Dermis blood vessel endothelial cell (primary cell): Measurements from ENCODE around the gene NCOA5. TPM values are rescaled to one million over a fixed set of nuclear protein-coding genes. Genes with fewer than 3 reads are reported as not detected.

Experiments
- DNase-seq: peaks from one replicate; pipeline ENCODE4 v3.0.0; 2010
- total RNA-seq: library from RNA; depleted of rRNA; stranded (reverse); fragments of >200 nt; gene quantifications from 2 replicates; pipeline ENCODE4 v1.2.3, GENCODE V29; 2014

The NCOA5 gene
- 16.7 and 18.6 TPM in 2 replicates for total RNA-seq

DNA sequence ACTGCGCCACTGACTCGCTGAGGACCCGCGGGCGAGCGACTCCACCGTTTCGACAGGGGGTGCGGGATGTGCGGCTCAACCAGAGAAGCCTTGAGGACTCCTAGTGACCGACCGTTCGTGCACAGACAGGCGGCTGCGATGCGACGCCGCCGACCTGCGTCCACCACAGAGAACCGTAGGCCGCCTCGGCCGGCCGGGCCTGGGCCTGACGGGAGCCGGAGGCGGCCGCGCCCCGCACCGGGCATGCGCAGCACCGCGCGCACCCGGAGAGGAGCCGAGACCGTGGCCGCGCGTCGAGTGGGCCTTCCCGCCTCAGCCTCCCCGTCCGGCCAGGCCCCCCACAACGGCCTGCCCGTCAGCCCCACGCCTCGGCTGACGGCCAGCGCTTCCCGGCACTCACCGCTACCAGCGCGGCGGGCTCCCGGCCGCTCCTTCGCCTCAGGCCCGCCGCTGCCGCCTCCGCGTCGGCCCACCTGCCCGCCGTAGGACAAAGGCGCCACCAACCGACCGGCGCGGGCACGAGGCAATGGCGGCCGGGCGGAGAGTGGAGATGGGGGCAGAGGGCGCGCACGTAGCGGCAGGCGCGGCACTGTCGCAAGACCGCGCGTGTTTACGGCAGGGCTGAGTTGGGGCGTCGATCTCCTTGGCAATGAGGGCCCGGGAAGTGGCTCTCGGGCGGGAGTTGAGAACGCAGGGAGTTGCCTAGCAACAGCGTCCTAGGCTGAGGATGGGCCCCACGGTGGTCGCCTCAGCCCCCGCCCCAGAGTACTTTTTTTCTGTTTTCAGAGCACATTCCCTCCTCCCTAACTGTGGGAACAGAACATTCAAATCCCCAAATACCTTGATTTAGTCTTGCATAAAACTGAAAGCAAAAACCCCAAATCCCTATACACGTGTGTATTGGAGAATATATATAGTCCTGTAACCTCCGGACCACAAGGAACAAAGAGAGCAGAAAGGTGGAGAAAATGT lies at the start of gene NCOA5:
Gene NCOA5 (minus strand): TSS at position 546 of the 972 bp plus-strand sequence. CDS start 10,538 bp downstream, outside the sequence.
- peak; percentile 97 for DNase-seq

DNA sequence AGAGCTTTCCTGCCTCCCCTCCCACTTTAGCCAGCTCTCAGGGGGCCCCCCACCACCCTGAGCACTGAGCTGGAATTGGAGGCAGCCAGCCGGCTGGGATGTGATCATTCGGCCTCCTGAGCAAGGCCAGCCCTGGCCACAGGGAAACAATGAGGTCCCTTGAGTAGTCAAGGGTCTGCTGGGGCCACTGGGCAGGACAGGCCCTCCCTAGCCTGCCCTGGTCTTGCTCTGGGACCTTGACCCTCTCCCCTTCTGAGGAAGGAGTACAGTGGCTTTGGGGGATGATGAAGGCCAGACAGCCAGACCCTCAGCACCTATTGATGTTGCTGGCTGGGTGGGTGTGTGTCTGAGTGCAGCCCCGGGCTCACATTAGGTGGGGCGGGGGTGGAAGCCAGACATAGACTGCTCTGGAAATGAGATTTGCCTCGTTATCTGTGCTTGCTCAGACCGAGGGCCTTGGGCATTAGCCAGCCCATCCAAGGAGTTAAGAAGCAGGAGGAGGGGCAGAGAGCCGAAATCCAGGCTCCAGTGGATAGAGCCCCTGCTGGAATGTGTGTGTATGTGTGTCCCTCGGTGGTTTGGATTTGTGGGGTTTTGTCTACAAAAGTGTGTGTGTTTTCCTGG lies 49.6 kb upstream of the NCOA5 start:
- DNase-seq = no peak

DNA sequence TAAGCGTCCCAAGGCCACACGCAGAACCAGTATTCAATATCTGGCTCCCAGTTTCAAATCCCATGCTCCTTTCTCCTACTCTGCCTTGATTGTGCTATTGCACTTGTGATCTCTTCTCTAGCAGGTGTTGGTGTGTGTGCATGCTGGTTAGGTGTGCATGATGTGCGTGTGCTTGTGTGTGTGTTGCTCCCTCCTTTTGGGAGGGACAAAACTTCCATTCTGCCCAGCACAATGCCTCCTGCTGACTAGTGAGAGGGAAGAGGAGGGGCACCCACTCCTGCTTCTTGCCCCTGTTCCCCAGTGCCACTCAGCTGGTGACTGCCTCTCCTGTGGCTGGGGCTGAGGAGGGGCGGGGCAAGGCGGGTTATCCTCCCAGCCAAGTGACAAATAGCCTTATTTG lies 48.1 kb upstream of the NCOA5 start:
- DNase-seq = no peak

DNA sequence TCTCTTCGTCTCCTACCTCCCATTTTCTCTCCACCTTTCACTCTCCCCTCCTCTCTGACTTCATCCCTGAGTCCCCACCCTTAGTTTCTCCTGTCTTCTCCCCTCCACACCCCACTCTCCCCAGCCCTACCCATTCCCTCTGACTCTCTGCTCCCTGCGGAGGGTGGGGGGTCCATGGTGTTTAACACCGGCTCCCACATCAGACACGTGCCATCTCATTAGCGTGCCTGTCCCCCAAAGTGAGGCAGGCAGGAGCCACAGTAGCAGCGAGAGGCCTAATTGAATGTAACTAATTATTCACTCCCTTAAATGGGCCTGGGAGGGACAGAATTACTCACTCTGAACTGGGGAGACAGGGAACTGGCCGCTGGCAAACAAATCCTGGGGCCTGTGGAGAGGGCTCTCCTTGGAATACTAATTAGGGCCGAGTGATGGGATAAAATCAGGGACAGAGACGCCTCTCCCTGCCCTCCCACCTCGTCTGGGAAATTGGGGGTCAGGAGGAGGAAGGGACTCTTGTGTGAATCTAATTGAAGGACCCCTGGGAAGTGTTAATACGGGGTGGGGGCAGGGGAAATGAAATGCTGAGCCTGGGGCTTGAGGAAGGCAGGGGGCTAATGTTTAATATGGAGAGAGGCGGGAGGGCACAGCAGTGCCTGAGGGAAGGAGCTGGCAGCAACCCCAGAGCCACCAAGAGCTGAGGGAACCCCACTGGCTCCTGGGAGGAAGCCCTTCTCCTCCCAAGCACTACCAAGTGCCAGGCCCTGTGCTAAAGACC lies 46.3 kb upstream of the NCOA5 start:
- no peak for DNase-seq

DNA sequence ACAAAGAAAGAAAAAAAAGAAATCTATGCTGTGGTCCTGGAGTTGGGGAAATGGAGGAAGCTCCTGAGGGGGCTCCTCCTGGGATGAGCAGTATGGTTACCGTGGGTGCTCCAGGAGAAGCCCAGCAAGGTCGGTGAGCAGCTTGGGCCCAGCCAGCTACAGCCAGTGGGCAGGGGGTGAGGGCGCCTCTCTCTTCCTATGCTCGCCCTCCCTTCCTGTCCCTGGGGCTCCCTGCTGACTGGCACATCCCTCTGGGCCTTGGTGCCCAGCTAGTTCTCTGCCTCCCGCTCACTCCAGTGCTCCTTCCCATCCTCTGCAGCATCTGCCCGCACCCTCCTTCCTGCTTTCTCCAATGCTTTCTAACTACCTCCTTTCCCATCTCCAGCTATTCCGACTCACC lies 45.0 kb upstream of the NCOA5 start:
- no peak for DNase-seq

DNA sequence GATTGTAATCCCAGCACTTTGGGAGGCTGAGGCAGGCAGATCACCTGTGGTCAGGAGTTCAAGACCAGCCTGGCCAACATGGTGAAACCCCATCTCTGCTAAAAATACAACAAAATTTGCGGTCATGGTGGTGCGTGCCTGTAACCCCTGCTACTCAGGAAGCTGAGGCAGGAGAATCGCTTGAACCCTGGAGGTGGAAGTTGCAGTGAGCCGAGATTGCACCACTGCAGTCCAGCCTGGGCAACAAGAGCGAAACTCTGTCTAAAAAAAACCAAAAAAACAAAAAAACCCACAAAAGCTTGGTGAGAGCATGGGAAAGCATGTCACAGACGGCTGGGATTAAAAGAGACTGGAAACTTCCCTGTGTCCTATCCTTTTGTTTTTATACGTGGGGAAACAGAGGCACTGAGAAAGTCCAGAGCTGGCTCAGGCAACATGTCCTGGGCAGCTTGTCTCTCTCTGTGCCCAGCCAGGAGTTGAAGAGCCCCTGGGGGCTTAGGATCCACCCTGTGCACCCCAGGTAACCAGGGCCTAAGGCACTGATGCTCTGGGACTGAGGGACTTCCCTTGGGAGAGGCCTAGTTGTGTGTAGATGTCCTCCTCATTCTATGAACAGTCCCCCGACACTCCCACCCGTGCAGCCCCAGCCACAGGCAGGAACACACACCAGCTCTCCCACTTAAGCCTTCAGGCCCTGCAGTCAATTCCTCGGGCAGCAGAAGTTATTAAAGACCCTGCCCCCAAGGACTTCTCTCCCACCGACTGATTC lies 44.3 kb upstream of the NCOA5 start:
- DNase-seq = no peak

DNA sequence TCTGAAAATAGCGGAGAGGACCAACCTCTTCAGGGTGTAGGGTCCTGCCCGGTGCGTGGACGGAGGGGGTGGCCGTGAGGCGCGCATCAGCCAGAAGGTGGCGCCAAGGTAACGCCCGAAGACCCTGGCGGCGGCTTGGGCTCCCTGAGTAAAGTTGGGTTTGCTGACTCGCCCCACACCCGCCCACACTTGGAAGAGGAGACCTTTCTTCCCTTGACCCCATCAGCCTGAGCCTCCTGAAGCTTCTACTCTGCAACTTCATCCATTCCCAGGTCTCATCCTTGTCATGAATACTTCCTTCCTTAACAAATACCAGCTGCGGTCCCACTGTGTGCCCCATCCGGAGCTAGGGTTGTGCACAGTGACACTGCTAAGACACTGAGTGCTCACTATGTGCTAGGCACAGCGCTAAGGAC lies 43.0 kb upstream of the NCOA5 start:
- DNase-seq = peak; percentile 79

DNA sequence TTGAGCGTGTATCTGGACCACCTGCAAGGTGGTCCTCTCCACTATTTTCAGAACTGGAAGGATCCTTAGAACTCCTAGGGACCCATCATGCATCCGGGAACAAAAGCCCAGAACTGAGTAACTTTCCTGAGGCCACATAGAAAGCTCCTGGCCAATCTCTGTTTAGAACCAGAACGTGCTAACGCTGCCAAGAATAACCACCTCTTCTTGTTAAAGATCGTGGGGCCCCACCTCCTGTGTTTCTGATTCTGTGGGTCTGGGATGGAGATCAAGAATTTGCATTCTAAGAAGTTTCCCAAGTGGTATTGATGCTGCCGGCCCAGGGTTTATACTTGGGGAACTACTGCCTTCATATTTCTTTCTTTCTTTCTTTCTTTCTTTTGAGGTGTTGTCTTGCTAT lies 41.6 kb upstream of the NCOA5 start:
- peak; percentile 31 for DNase-seq

DNA sequence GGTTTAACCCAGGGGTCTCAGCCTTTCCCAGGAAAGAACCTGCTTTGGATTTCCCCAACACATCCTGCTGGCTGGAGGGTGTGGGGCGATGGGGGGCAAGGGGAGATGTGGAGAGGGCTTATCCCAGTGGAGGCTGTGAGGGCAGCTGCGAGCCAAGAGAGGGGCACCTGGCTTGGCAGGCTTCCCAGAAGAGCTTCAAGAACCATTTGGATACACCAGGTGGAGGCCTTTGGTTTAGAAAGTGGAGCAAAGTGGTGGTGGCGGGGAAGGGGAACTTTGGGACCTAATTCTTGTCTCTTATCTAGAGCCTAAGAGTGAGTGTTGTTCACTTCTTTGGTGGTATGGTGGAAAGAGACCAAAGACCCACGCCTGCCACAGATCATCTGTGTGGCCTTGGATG lies 40.8 kb upstream of the NCOA5 start:
- DNase-seq = no peak

DNA sequence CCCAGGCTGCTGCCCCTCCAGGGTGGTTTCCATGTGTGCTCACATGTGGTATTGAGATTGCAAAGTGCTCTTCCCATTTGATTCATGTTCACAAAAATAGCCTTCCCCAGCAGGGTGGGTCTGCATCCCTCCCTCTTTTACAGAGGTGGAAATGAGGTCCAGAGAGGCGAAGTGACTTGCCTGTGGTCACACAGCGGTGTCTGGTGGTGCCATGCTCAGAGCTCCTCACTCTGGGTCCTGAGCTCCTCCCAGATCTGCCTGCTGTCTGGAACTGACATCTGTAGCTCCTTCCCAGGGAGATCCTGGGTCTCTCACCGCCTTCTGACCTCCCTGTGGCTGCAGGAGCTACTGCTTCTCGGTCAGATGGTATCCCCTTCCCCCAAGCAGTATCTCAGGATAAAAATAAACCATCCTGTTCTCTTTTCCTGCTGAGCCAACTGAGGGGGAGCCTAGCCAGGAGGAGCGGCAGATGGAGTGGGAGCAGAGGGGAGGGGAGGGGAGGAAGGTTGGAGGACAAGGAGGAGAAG lies 40.3 kb upstream of the NCOA5 start:
- DNase-seq = no peak

DNA sequence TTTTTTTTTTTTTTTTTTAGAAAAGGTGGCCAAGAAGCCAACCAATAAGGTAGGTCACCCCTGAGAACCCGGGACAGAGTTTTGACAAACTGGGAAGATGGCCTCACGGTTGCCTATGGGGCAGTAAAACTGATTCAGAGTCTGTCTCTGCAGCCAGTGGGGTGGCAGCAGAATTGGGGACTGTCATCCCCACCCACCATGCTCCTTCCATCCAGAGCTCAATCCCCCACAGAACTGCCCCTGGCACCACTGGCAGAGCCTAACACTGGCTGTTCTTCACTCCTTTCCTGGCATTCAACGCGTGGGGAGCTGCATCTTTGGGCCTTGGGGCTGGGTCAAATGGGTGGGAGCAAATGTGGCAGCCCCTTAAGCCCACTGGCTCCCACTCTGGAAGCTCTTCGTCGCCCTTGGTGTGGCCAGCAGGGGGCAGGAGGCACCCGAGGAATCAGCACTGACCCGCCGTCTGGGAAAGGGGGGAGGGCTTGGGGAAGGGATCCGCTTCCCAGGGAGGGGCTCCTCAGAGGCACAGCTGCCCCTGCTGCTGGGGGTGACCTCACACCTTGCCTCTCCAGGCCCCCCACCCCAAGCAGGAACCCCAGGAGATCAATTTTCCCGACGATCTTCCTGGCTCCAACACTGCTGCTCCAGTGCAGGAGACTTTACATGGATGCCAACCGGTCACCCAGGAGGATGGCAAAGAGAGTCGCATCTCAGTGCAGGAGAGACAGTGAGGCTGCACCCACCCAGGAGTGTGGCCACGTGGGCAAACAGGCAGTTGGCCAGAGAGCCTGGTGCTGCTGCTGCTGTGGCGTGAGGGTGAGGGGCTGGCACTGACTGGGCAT lies 38.8 kb upstream of the NCOA5 start:
- peak; percentile 52 for DNase-seq

DNA sequence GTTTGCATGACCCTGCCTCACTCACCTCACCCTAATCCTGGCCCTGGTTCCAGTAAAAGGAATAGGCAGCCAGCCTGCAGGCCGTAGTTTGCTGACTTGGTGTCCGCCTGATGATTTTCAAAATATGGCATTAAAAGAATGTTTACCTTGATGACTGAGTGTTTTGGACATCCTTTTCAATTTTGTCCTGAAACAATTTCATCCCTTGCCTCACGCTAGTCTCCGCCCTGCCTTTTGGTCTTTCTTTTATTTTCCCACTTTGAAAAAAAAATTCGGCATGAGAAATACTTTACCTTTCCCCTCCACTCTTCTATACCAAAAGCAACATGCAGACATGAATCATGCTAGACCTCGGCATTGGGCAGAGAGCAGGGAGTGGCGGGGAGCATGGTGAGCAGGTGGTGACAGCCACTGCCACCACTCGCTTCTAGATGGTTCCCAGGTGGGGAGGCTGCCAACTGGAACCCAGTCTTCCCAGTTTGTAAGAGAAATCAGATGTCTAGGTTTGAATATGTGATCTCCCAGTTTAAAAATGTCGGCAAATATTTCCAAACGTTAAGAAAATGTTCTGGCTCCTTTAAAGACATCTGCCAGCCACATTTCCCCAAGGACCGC lies 37.7 kb upstream of the NCOA5 start:
- DNase-seq = no peak

DNA sequence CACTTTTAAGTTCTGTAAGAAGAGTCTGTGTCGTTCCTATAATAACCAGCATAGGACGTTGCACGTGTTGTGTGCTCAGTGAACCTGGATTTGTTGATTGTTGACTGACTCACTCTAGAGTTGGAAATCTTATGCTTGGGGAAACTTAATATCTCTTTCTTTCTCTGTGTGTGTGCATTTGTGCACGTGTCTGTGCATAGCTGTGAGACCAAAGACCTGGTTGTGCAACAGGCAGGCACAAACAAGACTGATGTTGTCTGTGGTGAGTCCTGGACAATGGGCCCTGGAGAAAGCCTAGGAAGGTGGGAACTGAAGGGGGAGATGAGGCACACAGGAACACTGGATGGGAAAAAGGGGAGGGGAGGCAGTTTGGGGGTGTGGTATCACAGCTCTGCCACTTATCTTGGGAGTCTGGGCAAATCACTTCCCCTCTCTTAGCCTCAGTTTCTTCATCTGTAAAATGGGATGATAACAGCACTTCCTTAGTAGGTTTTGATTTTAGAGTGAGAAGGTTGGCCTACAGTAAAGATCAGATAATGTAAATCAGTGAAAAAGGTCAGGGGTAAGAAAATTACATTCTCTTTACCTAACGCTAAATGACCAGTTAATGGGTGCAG lies 36.8 kb upstream of the NCOA5 start:
- DNase-seq = no peak

DNA sequence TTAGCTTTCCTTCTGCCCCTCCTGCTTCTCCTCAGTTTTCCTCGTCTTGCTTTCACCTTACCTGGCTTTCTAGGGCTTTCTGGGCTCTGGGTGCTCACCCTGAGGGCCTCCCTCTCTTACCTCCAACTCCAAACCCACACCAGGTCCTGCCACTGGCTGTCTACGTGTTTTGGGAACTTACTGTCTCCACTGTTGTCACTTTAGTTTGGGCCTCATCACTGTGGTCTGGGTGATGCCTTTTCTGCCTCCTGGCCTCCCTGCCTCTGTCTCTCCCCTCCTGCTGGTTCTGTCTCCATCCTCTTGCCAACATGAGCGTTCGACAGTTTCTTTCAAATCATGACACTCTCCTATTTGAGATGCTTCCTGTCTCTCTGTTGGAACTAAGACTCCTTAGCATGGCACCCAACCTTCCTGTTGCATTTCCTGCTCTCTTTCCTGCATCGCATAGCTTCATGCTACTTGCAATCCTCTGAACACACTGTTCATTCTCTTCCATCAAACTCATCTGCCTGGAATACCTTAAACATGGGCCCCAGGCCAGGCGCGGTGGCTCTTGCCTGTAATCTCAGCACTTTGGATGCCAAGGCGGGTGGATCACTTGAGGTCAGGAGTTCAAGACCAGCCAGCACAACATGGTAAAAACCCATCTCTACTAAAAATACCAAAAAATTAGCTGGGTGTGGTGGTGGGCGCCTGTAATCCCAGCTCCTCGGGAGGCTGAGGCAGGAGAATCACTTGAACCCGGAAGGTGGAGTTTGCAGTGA lies 33.9 kb upstream of the NCOA5 start:
- no peak for DNase-seq

DNA sequence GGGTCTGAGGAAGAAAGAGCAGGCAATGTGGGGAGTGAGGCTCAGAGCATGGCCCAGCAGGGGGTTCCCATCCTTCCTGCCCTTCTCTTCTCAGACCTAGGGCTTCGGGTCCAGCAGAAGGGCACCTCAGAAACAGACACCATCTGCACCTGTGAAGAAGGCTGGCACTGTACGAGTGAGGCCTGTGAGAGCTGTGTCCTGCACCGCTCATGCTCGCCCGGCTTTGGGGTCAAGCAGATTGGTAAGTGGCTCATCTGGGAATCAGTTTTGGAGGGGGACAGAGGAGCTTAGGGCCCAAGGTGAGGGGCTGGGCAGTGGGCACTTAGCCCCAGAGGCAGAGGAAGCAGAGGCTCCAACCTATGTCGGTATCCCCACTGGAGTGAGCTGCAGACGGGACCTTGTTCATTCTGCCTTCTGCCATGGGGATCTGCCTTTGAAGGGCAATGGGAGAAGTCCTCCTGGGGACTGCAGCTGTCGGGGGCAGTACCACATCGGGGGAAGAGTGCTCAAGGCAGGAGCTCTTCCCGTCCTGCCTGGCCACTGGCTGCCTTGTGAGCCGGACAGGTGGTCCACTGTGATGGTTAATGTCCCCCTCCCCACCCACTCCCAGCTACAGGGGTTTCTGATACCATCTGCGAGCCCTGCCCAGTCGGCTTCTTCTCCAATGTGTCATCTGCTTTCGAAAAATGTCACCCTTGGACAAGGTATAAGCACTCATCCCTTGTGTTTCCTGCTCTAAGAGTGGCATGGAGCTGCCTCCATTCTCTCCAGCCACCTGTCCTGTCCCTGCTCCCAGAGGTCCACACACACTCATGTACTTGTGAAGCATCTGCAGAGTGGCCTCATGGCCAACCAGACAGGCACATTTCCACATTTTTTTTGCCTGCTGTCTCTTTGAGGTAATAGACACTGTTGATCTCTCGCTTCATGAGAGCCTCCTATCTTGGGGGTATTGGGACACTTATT lies 33.0 kb upstream of the NCOA5 start:
- no peak for DNase-seq

DNA sequence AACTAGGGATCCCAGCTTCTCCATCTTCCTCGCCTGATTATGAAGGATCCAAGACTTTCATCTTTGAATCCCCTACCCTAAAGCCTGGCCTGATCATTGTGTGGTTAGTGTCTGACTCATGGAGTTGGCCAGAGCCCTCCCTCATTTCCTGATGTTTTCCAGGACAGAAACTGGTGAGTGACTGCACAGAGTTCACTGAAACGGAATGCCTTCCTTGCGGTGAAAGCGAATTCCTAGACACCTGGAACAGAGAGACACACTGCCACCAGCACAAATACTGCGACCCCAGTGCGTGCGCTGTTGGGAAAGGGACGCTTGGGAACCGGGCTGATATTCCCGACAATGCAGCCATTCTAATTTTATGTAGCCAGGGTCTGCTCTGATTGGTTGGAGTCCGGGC lies 32.3 kb upstream of the NCOA5 start:
- DNase-seq = peak; percentile 84

DNA sequence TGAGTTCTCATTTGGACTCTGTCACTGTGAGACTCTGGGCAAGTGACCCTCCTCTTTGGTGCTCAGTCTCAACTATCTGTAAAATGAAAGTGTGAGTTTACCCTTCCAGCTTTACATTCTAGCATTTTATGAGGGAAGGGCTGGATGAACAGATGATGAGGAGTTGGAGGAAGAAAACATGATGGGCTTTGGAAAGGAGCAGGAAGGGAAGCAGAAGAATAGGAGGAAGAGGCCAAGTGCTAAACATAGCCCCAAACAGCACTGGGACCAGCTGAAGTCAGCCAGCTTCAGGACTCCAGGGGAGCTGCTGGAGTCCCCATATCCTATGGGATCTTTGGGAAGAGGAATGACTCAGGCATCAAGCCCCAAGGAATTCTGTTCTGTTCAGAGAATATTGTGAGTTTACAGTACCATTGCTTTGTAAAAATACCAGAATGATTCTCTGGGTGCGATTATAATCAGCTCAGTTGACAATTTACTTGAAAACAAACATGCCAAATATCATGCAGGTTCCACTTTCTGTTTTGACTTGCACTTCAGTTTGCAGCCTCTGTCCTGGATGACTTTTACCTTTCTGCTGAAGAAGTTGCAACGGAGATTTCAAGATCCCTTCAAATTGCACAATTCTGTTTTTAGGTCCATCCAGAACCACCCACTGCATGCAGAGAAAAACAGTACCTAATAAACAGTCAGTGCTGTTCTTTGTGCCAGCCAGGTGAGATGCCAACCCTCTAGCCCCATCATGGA lies 31.6 kb upstream of the NCOA5 start:
- DNase-seq = peak; percentile 30
